HG02973 (cell line): ENCODE measurements around the gene PGBD5.

ENCODE experiments used
- ATAC-seq: cut with Tn5 transposase; IDR thresholded peaks from one replicate; pipeline ENCODE4 v1.9.1; 2021; ENCODE audit warnings: moderate library complexity; ENCODE audit not compliant: unreplicated experiment

The PGBD5 gene

GRCh38 chr1:230307213-230307612, 118.9 kb downstream of the PGBD5 start:
- no peak for ATAC-seq

GRCh38 chr1:230306169-230306568, 120.0 kb downstream of the PGBD5 start:
- peak; percentile 76 for ATAC-seq

DNA sequence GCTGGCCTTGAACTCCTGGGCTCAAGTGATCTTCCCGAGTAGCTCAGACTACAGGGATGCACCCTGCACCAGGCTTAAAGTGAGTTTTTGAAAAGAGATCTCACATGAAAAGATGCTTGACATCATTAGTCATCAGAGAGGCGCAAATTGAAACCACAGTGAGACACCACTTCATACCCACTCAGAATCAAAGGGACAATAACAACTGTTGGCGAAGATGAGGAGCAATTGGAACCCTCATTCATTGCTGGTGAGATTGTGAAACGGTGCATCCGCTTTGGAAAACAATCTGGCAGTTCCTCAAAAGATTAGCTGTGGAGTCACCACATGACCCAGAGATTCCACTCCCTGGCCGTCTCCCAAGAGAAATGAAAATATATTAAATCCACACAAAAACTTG, 122.3 kb downstream of the PGBD5 start:
- ATAC-seq: no peak

DNA sequence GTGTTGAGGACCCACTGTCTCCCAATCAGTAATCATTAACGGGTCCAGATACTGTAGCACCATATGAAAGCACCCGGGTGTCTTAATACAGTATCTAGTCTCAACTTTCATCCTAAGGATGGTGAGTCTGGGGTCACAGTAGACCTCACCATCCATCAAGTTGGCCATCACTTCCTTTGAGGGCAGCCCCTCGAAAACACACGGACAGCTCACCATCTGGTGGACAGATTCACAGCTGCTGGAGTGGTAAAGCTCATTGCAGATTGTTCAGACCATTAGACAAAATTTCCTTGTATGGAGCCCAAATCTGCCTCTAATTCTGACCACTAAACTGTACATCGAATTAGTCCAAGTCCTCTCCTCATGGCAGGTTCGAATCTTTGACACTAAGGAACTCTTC, 123.1 kb downstream of the PGBD5 start:
- ATAC-seq: no peak

- no peak for ATAC-seq
These were observed 124.3 kb downstream of the PGBD5 start for GRCh38 chr1:230301822-230302221.

DNA sequence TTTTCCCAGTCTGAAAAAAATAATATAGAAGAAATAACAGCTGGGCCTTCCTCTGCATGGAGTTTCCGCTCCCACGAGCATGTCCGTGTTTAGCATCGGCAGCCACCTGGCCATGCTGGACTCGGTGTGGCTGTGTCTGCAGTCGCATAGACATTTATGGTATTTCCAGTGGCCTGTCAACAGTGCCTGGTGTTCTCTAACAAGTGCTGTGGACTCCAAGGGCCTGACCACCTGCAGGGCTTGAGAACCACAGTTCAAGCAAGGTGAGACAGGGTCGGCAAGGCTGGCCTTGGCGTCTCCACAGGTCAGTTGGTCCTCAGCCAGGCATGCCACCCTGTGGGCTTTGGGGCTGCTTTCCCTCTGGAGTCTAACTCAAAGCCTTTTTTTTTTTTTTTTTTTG, 124.8 kb downstream of the PGBD5 start:
- no peak for ATAC-seq

GRCh38 chr1:230300322-230301301, 125.5 kb downstream of the PGBD5 start:
- no peak for ATAC-seq

- no peak for ATAC-seq
These were observed 126.7 kb downstream of the PGBD5 start for GRCh38 chr1:230299191-230300006.

GRCh38 chr1:230295367-230295766, 130.8 kb downstream of the PGBD5 start:
- ATAC-seq: no peak

- no peak for ATAC-seq
These were observed 132.8 kb downstream of the PGBD5 start for GRCh38 chr1:230293390-230293700.

- ATAC-seq: no peak
These were observed 133.3 kb downstream of the PGBD5 start for GRCh38 chr1:230292689-230293389.

DNA sequence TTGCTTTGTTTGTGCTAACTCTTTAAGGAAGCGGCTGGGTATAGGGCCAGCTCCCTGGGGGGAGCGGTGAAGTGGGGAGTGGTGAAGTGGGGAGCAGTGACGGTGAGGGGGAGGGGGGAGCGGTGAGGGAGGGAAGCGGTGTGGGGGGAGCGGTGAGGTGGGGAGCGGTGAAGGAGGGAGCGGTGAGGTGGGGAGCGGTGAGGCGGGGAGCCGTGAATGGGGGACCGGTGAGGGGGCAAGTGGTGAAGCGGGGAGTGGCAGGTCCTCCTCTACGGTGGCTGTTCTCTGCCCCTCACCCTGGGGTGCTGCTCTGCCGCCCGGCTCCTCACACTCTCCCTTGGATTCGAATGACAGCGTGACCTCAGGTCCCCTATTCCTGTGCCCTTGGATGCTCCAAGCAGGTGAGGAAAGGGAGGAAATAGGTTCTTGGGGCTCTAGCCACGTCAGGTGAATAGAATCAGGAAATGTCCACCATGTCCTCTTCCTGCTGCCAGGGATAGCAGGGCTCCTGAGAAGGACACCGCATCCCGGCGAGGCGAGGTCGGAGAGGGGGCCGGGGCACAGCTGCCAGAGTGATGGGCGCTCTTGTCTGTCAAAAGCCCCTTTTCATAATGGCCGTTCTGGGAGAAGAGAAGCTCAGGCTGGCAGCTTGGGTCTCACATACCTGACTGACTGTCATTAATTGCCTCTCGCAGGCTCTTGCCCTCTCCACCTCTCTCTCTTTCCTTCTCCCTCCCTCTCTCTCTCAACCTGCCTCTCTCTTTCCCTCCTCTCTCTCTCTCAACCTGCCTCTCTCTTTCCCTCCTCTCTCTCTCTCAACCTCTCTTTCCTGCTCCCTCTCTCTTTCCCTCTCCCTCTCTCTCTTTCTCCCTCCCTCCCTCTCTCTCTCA, 134.2 kb downstream of the PGBD5 start:
- ATAC-seq: no peak

- ATAC-seq: no peak
These were observed 136.8 kb downstream of the PGBD5 start for GRCh38 chr1:230289350-230289644.

DNA sequence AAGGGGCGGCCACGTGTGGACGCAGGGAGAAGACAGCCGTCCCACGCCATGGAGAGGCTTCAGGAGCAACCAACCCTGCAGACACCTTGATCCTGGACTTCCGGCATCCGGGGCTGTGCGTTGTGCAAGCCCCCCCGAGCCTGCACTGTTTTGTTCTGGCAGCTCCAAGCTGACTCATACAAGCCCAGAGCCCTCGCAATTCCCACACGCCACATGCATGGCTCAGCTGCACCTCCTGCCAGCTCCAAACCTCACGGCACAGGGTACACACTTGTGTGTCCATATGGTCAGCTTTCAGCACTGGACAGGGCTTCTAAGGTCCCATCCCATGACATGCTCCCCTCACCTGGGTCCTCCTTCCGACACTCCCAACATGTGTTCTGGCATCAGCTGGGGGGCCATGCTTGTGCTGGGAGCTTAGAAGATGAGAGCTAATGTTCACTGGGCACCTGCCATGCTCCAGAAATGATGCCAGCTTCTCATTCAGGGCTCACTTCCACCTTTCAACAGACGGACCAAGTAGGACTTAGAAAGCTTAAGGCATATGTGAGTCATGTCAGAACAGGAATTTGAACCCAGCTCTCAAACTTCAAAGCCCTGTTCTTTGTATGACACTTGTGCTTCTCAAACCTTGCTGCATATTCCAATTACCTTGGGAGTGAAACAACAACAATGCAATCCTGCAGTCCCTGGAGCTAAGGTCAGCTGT, 137.3 kb downstream of the PGBD5 start:
- ATAC-seq: no peak

DNA sequence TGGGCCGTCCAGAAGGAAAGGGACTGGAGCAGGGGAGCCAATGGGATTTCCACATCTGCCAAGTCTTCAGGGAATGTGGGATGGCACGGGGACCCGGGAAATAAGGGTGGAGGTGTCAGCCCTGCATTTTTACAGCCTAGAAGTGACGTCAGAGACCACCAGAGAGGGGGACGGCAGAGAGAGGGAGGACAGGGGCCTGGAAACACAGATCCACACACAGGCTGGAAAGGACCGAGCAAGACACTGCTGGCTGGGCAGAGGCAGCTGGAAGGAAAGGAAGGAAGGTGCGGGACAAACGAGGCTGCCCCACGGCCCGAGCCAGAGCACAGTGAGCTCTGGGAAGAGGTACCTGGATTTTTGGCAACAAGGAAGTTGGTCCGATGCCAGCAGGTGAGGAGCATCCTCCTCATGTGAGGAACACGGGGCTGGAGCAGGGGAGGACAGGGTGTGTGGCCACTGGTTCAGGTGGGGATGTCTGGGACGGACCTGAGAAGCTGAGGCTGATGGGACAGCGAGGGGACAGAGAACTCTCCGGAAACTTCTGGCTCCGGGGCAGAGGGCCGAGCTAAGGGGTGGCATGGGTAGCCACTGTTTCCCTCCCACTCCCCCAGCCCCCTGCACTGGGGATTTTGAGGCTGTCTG, 138.3 kb downstream of the PGBD5 start:
- no peak for ATAC-seq

DNA sequence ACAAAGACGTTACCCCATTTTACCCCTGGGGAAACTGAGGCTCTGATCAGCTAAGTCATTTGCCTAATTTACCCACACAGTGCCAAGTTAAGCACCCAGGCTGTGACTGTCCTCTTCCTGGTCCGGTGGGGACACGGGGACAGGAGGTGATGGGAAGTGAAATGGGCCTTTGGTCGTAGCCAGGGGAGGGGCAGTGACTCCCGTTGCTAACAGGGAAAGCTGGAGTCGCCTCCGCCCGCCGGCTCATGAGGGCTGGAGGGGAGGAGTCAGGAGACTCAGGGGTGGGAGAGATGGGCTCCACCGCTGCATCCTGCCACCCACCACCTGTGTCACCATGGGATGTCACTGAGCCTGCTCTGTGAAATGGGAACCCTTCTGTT, 139.3 kb downstream of the PGBD5 start:
- no peak for ATAC-seq

GRCh38 chr1:230286166-230286889, 139.8 kb downstream of the PGBD5 start:
- ATAC-seq: no peak

GRCh38 chr1:230285351-230285750, 140.8 kb downstream of the PGBD5 start:
- no peak for ATAC-seq

DNA sequence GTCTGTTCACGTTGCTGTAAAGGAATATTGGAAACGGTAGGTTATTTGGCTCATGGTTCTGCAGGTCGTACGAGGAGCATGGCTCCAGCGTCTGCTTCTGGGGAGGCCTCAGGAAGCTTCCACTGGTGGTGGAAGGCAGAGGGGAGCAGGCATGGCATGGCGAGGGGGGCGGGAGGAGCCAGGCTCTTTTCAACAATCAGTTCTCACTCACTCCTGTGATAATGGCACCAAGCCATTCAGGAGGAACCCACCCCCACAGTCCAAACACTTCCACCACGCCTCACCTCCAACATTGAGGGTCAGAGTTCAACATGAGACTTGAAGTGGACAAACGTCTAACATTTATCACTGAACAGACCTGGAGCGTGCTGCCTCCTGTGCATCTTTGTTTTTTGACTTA, 141.2 kb downstream of the PGBD5 start:
- ATAC-seq: no peak
